ENCODE data around the gene ABHD16A. TPM values are rescaled to one million over a fixed set of nuclear protein-coding genes. Genes with fewer than 3 reads are reported as not detected.

ABHD16A gene
- total RNA-seq, 1 donor = 29.4 TPM

DNA sequence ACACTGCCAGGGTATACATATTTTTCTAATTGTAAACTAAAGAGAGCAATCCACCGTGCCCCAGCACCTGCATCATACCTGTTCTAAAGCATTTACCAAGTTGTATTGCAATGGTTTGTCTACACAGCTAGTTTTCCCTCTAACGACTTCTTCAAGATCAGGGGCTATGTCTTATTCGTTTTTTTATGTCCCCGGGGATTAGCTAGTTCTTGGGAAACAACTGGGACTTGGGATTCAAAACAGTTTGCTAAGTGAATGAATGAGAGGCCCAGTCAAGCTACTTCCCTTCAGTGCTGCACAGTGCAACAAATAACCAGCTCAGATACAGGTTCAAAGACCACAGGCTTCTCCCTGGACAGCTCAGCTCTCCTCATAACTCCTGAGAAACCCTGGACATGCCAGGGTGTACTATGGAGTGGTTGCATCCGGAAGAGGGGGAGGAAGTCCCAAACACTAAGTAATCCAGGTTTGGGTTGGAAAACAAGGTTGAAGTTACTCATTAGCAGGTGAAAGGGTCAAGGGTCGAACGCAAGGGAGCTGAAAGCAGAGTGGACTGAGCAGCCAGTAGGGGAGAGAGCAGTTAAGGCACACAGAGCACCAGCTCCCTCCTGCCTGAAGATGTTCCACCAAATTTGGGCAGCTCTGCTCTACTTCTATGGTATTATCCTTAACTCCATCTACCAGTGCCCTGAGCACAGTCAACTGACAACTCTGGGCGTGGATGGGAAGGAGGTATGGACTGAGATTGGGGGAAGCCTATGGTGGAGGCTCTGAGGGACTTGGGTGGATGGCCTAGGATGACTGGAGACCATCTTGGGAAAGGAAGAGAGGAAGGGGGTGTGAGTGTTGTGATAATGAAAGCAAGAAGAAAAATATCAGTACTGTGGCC is 47.5 kb downstream of the ABHD16A start, which contains the start of gene APOM:
Gene APOM (plus strand): TSS at position 546 of the 889 bp plus-strand sequence. CDS start 73 bp downstream, at position 619.

Small RNA genes lying within 50 kb of the gene (small RNA-seq; reads per million reads assigned to genes)
- gene LY6G6D (not detected), gene MIR4646 (not detected), gene RF00019 (not detected)

Other genes starting within 250 kb of the ABHD16A start
- 10.7 and 11.1 TPM in 2 replicates for gene MICB, start 205.2 kb downstream of the ABHD16A start, total RNA-seq
- not detected in 2 replicates for gene MCCD1, start 174.4 kb downstream of the ABHD16A start, total RNA-seq
- gene DDX39B, start 161.3 kb downstream of the ABHD16A start, total RNA-seq = 448 and 514 TPM in 2 replicates
- gene ATP6V1G2, start 156.7 kb downstream of the ABHD16A start, total RNA-seq = 1.8 TPM in 2 replicates
- gene NFKBIL1, start 155.7 kb downstream of the ABHD16A start, total RNA-seq = 22.3 and 29.0 TPM in 2 replicates
- not detected in 2 replicates for gene LTA, start 131.0 kb downstream of the ABHD16A start, total RNA-seq
- not detected in 2 replicates for gene TNF, start 127.8 kb downstream of the ABHD16A start, total RNA-seq
- gene LTB, start 120.9 kb downstream of the ABHD16A start, total RNA-seq = not detected in 2 replicates
- not detected in 2 replicates for gene LST1, start 117.0 kb downstream of the ABHD16A start, total RNA-seq
- not detected in 2 replicates for gene NCR3, start 110.3 kb downstream of the ABHD16A start, total RNA-seq
- gene AIF1, start 88.1 kb downstream of the ABHD16A start, total RNA-seq = not detected in 2 replicates
- 54.7 and 90.9 TPM in 2 replicates for gene PRRC2A, start 82.6 kb downstream of the ABHD16A start, total RNA-seq
- gene BAG6, start 50.7 kb downstream of the ABHD16A start, total RNA-seq = 145 and 182 TPM in 2 replicates
- 0.59 and 1.1 TPM in 2 replicates for gene APOM, start 47.4 kb downstream of the ABHD16A start, total RNA-seq
- gene C6orf47, start 42.5 kb downstream of the ABHD16A start, total RNA-seq = 12.5 and 15.8 TPM in 2 replicates
- gene GPANK1, start 38.3 kb downstream of the ABHD16A start, total RNA-seq = 24.3 and 26.4 TPM in 2 replicates
- 130 and 189 TPM in 2 replicates for gene CSNK2B, start 37.2 kb downstream of the ABHD16A start, total RNA-seq
- gene LY6G5B, start 33.3 kb downstream of the ABHD16A start, total RNA-seq = 3.3 and 4.3 TPM in 2 replicates
- gene LY6G5C, start 22.3 kb downstream of the ABHD16A start, total RNA-seq = 0.37 and 0.39 TPM in 2 replicates
- not detected in 2 replicates for gene LY6G6F, start 3.5 kb upstream of the ABHD16A start, total RNA-seq
- gene LY6G6D, start 12.0 kb upstream of the ABHD16A start, total RNA-seq = not detected in 2 replicates
- not detected in 2 replicates for gene LY6G6C, start 18.4 kb upstream of the ABHD16A start, total RNA-seq
- not detected in 2 replicates for gene MPIG6B, start 20.0 kb upstream of the ABHD16A start, total RNA-seq
- gene DDAH2, start 26.0 kb upstream of the ABHD16A start, total RNA-seq = 22.7 and 32.0 TPM in 2 replicates
- 927 and 1,210 TPM in 2 replicates for gene CLIC1, start 33.2 kb upstream of the ABHD16A start, total RNA-seq
- 16.9 and 29.1 TPM in 2 replicates for gene MSH5, start 36.7 kb upstream of the ABHD16A start, total RNA-seq
- gene SAPCD1, start 59.3 kb upstream of the ABHD16A start, total RNA-seq = 0.59 and 1.1 TPM in 2 replicates
- gene VWA7, start 74.0 kb upstream of the ABHD16A start, total RNA-seq = under 0.01 and 0.98 TPM in 2 replicates
- 88.6 and 117 TPM in 2 replicates for gene VARS1, start 92.4 kb upstream of the ABHD16A start, total RNA-seq
- 37.1 and 48.9 TPM in 2 replicates for gene LSM2, start 103.6 kb upstream of the ABHD16A start, total RNA-seq
- 0.37 and 0.39 TPM in 2 replicates for gene HSPA1L, start 112.0 kb upstream of the ABHD16A start, total RNA-seq
- gene HSPA1A, start 112.2 kb upstream of the ABHD16A start, total RNA-seq = 35.6 and 53.8 TPM in 2 replicates
- 77.8 and 79.0 TPM in 2 replicates for gene HSPA1B, start 124.4 kb upstream of the ABHD16A start, total RNA-seq
- 55.9 and 56.1 TPM in 2 replicates for gene NEU1, start 159.5 kb upstream of the ABHD16A start, total RNA-seq
- gene SLC44A4, start 175.7 kb upstream of the ABHD16A start, total RNA-seq = not detected in 2 replicates
- 43.4 and 50.4 TPM in 2 replicates for gene EHMT2, start 194.4 kb upstream of the ABHD16A start, total RNA-seq
- 1.5 and 1.8 TPM in 2 replicates for gene ZBTB12, start 198.8 kb upstream of the ABHD16A start, total RNA-seq
- gene C2, start 224.4 kb upstream of the ABHD16A start, total RNA-seq = 0.59 and 2.9 TPM in 2 replicates
- 6.3 and 10.7 TPM in 2 replicates for gene CFB, start 242.8 kb upstream of the ABHD16A start, total RNA-seq

Measured in subcutaneous preadipocyte (primary cell).